Muscle of leg (tissue), 11 donors: ENCODE results near the gene GFAP. TPM values are rescaled to one million over a fixed set of nuclear protein-coding genes. Genes with fewer than 3 reads are reported as not detected.

Experiments used
- DNase-seq: peaks from one replicate; pipeline ENCODE4 v3.0.0; 2013
- H3K27ac ChIP-seq: one replicate; pipeline ENCODE4 v1.5.1; 2013; ENCODE audit warnings: mild to moderate bottlenecking, low read length, control low read depth
- H3K27me3 ChIP-seq: one replicate; pipeline ENCODE4 v1.6.1; 2013; ENCODE audit warnings: low read length; ENCODE audit not compliant: control insufficient read depth, insufficient read depth
- H3K36me3 ChIP-seq: one replicate; pipeline ENCODE4 v1.6.1; 2013; ENCODE audit warnings: low read length; ENCODE audit not compliant: control insufficient read depth, insufficient read depth
- H3K4me1 ChIP-seq: one replicate; pipeline ENCODE4 v1.6.1; 2013; ENCODE audit warnings: low read length; ENCODE audit not compliant: control insufficient read depth, insufficient read depth
- H3K4me3 ChIP-seq: one replicate; pipeline ENCODE4 v1.5.1; 2013; ENCODE audit warnings: low read length, control low read depth
- H3K9me3 ChIP-seq: replicated peaks from 2 replicates; pipeline ENCODE4 v1.6.1; 2013; ENCODE audit warnings: low read depth, low read length; ENCODE audit not compliant: control insufficient read depth
- WGBS: methylation state at CpG from one replicate; pipeline ENCODE4 v1.1.5; 2013; ENCODE audit warnings: missing lambda C conversion rate; ENCODE audit not compliant: insufficient coverage; 5-methylcytosine and 5-hydroxymethylcytosine counted together
- polyA plus RNA-seq, 8 donors: library from polyadenylated mRNA; unstranded; fragments of 120-200 nt; gene quantifications; one replicate each; pipeline versions ENCODE4 v1.2.1 to v1.2.3, GENCODE V29; 2013; ENCODE audit warnings: inconsistent platforms in 1 of 8, low replicate concordance in 1 of 8; ENCODE audit not compliant: insufficient read length in 8 of 8, insufficient read depth in 1 of 8
- total RNA-seq: library from RNA; stranded (reverse); fragments of 120-200 nt; gene quantifications from one replicate; pipeline ENCODE4 v1.2.4, GENCODE V29; 2013

GFAP gene
- total and polyA plus RNA-seq, 9 donors, result 0.12 to 1.1 (median 0.29) TPM

- Histone ChIP-seq H3K4me3 (no peak overlapping the region), H3K27me3 (peaks cover 39% of the 10 kb centered on the region), H3K4me1 (peaks cover 48% of the 10 kb centered on the region), H3K9me3 (no peaks in the 10 kb centered on the region), H3K27ac (peak overlapping the region; percentile 55), H3K36me3 (no peaks in the 10 kb centered on the region)
- DNase-seq, result no peak
- 38% methylated on average over 2 of the region's 11 CpGs for WGBS
Measured at GRCh38 chr17:44915862-44916780, 821 bp upstream of the GFAP start.

- DNase-seq, result no peak
- Histone ChIP-seq H3K27me3 (peaks cover 38% of the 10 kb centered on the region), H3K4me1 (peaks cover 43% of the 10 kb centered on the region), H3K27ac (no peak overlapping the region), H3K36me3 (no peaks in the 10 kb centered on the region), H3K9me3 (no peaks in the 10 kb centered on the region), H3K4me3 (no peak overlapping the region)
- WGBS, result 78% methylated on average over 15 of the region's 19 CpGs
Measured at GRCh38 chr17:44914698-44915271, 515 bp downstream of the GFAP start.

GRCh38 chr17:44914148-44914547, 1.2 kb downstream of the GFAP start:
- Histone ChIP-seq H3K27me3 (peaks cover 40% of the 10 kb centered on the region), H3K4me3 (no peak overlapping the region), H3K9me3 (no peaks in the 10 kb centered on the region), H3K4me1 (peaks cover 39% of the 10 kb centered on the region), H3K27ac (no peak overlapping the region), H3K36me3 (no peaks in the 10 kb centered on the region)
- DNase-seq, result no peak
- WGBS, result 64% methylated on average over 4 of the region's 4 CpGs

GRCh38 chr17:44913676-44914075, 1.6 kb downstream of the GFAP start:
- 40% methylated on average over 1 of the region's 6 CpGs for WGBS
- no peaks in the 10 kb centered on the region for H3K9me3 ChIP-seq
- peaks cover 40% of the 10 kb centered on the region for H3K27me3 ChIP-seq
- H3K27ac ChIP-seq, result no peak overlapping the region
- no peaks in the 10 kb centered on the region for H3K36me3 ChIP-seq
- peaks cover 39% of the 10 kb centered on the region for H3K4me1 ChIP-seq
- H3K4me3 ChIP-seq, result no peak overlapping the region
- no peak for DNase-seq

GRCh38 chr17:44912763-44913544, 2.3 kb downstream of the GFAP start:
- H3K4me3 ChIP-seq, result no peak overlapping the region
- H3K4me1 ChIP-seq, result peaks cover 42% of the 10 kb centered on the region
- H3K27ac ChIP-seq, result no peak overlapping the region
- peaks cover 40% of the 10 kb centered on the region for H3K27me3 ChIP-seq
- no peaks in the 10 kb centered on the region for H3K9me3 ChIP-seq
- DNase-seq, result no peak
- H3K36me3 ChIP-seq, result no peaks in the 10 kb centered on the region
- WGBS, result 78% methylated on average over 13 of the region's 14 CpGs

- Histone ChIP-seq H3K27ac (no peak overlapping the region), H3K4me1 (peaks cover 42% of the 10 kb centered on the region), H3K36me3 (no peaks in the 10 kb centered on the region), H3K9me3 (no peaks in the 10 kb centered on the region), H3K27me3 (peaks cover 40% of the 10 kb centered on the region), H3K4me3 (no peak overlapping the region)
- no peak for DNase-seq
- 9% methylated on average over 53 of the region's 56 CpGs for WGBS
Measured at GRCh38 chr17:44911133-44912001, 3.9 kb downstream of the GFAP start.

GRCh38 chr17:44910231-44911106, 4.8 kb downstream of the GFAP start:
- Histone ChIP-seq H3K27me3 (peaks cover 40% of the 10 kb centered on the region), H3K4me3 (no peak overlapping the region), H3K27ac (no peak overlapping the region), H3K9me3 (no peaks in the 10 kb centered on the region), H3K4me1 (peaks cover 42% of the 10 kb centered on the region), H3K36me3 (no peaks in the 10 kb centered on the region)
- WGBS, result 86% methylated on average over 7 of the region's 13 CpGs
- no peak for DNase-seq

- peaks cover 40% of the 10 kb centered on the region for H3K27me3 ChIP-seq
- no peak overlapping the region for H3K27ac ChIP-seq
- no peak overlapping the region for H3K4me3 ChIP-seq
- peaks cover 44% of the 10 kb centered on the region for H3K4me1 ChIP-seq
- H3K9me3 ChIP-seq, result no peaks in the 10 kb centered on the region
- H3K36me3 ChIP-seq, result no peaks in the 10 kb centered on the region
- WGBS, result 45% methylated on average over 4 of the region's 11 CpGs
- DNase-seq, result no peak
Measured at GRCh38 chr17:44909681-44910144, 5.6 kb downstream of the GFAP start.
